HCT116 (cell line): Measurements from ENCODE around the gene BRSK2. TPM values are rescaled to one million over a fixed set of nuclear protein-coding genes. Genes with fewer than 3 reads are reported as not detected.

Experiments used
- ATAC-seq: fragments of 200-7000 bp; cut with Tn5 transposase; 2 replicates; pipeline ENCODE4 v1.9.1; 2020; ENCODE audit warnings: mild to moderate bottlenecking, moderate library complexity
- BruUV-seq: library from RNA; stranded (reverse); fragments of 400-500 nt; replicated peaks from 2 replicates; lab custom pipeline; 2021; lab: Mats Ljungman, UMichigan
- CTCF ChIA-PET: fragments of 300-600 bp; sonication (Branson Sonifier 250); formaldehyde crosslinking; loops from one replicate; lab custom pipeline; 2021; ENCODE audit warnings: antibody characterized with exemption; lab: Charles Lee
- POLR2A ChIA-PET: fragments of 300-600, 350-600 bp; sonication (Branson Sonifier 250); formaldehyde crosslinking; loops from one replicate; lab custom pipeline; 2021; ENCODE audit warnings: antibody characterized with exemption; lab: Charles Lee
- RAD21 ChIA-PET, 2 experiments: fragments of 300-600 bp; sonication (Branson Sonifier 250); formaldehyde crosslinking; loops; one replicate each; lab custom pipeline; 2023; ENCODE audit warnings: low total read pairs in 2 of 2; ENCODE audit not compliant: uncharacterized antibody in 2 of 2, unreplicated experiment in 2 of 2, low non-redundant PET in 1 of 2; lab: Charles Lee
- DNase-seq: peaks from one replicate; pipeline ENCODE4 v3.0.0-alpha.2; 2010; ENCODE audit warnings: low read depth, low spot score
- H2AFZ ChIP-seq: fragments of 200-600 bp; shearing (Covaris generic), sonication (generic); 2 replicates; pipeline ENCODE4 v1.6.1; 2017; ENCODE audit warnings: low read depth, mixed run types, mixed read lengths, antibody characterized with exemption, low read length; ENCODE audit not compliant: poor library complexity, severe bottlenecking
- H3K27ac ChIP-seq: 2 replicates; pipeline ENCODE4 v1.5.1; 2012; ENCODE audit warnings: low read depth, low read length
- H3K27me3 ChIP-seq: fragments of 200-600 bp; sonication (generic); 2 replicates; pipeline ENCODE4 v1.6.1; 2016; ENCODE audit warnings: mixed run types, low read length, mixed read lengths; ENCODE audit not compliant: insufficient read depth
- H3K36me3 ChIP-seq, 2 experiments: fragments of 200-500 bp in 1 of 2; fragments of 200-600 bp in 1 of 2; sonication (Bioruptor generic) in 1 of 2; sonication (generic) in 1 of 2; 2 replicates each; pipeline versions ENCODE4 v1.5.1 to v1.6.1; 2014 to 2016; ENCODE audit warnings: low read length in 2 of 2, inconsistent platforms in 1 of 2, mixed read lengths in 1 of 2, mixed run types in 1 of 2; ENCODE audit not compliant: insufficient read depth in 2 of 2, control insufficient read depth in 1 of 2
- H3K4me1 ChIP-seq, 2 experiments: fragments of 200-600 bp in 1 of 2; sonication (generic) in 1 of 2; 2 replicates each; pipeline versions ENCODE4 v1.5.1 to v1.6.1; 2012 to 2017; ENCODE audit warnings: low read length in 2 of 2, inconsistent platforms in 1 of 2, mild to moderate bottlenecking in 1 of 2, mixed read lengths in 1 of 2, mixed run types in 1 of 2, moderate library complexity in 1 of 2; ENCODE audit not compliant: insufficient read depth in 2 of 2, control insufficient read depth in 1 of 2
- H3K4me2 ChIP-seq: fragments of 200-600 bp; sonication (generic); 2 replicates; pipeline ENCODE4 v1.6.1; 2017; ENCODE audit warnings: mixed run types, low read length, mixed read lengths
- H3K4me3 ChIP-seq, 2 experiments: fragments of 200-600 bp in 1 of 2; sonication (generic) in 1 of 2; replicated peaks in 1 of 2; 2 replicates each; pipeline ENCODE4 v1.5.1; 2011 to 2016; ENCODE audit warnings: low read length in 2 of 2, control low read depth in 1 of 2, low read depth in 1 of 2, mild to moderate bottlenecking in 1 of 2, mixed read lengths in 1 of 2, mixed run types in 1 of 2
- H3K79me2 ChIP-seq: fragments of 200-600 bp; sonication (generic); 2 replicates; pipeline ENCODE4 v1.6.1; 2017; ENCODE audit warnings: mild to moderate bottlenecking, mixed run types, low read length, moderate library complexity, mixed read lengths; ENCODE audit not compliant: insufficient read depth
- H3K9ac ChIP-seq: fragments of 200-600 bp; sonication (generic); 2 replicates; pipeline ENCODE4 v1.6.1; 2016; ENCODE audit warnings: low read length, mixed read lengths
- H3K9me2 ChIP-seq: fragments of 200-600 bp; sonication (generic), shearing (Covaris generic); 2 replicates; pipeline ENCODE4 v1.6.1; 2017; ENCODE audit warnings: mixed run types, mild to moderate bottlenecking, moderate library complexity; ENCODE audit not compliant: insufficient read depth
- H3K9me3 ChIP-seq, 2 experiments: fragments of 200-500 bp in 1 of 2; fragments of 200-600 bp in 1 of 2; sonication (Bioruptor generic) in 1 of 2; sonication (generic) in 1 of 2; 2 replicates each; pipeline ENCODE4 v1.6.1; 2014 to 2017; ENCODE audit warnings: low read length in 2 of 2, mixed read lengths in 2 of 2, inconsistent platforms in 1 of 2, low read depth in 1 of 2, mild to moderate bottlenecking in 1 of 2, mixed run types in 1 of 2, moderate library complexity in 1 of 2; ENCODE audit not compliant: control insufficient read depth in 1 of 2, insufficient read depth in 1 of 2
- H4K20me1 ChIP-seq: fragments of 200-600 bp; sonication (generic), shearing (Covaris generic); 2 replicates; pipeline ENCODE4 v1.6.1; 2017; ENCODE audit warnings: mixed run types, mild to moderate bottlenecking, moderate library complexity; ENCODE audit not compliant: insufficient read depth
- CEBPB ChIP-seq: IDR thresholded peaks from 2 replicates; pipeline ENCODE4 v1.6.1; 2012; ENCODE audit warnings: low read depth
- CTCF ChIP-seq, 3 experiments: fragments of 200-600 bp in 1 of 3; sonication (generic) in 1 of 3; IDR thresholded peaks in 2 of 3; conservative IDR thresholded peaks in 1 of 3; 2 replicates each; pipeline ENCODE4 v1.5.1; 2012 to 2017; ENCODE audit warnings: low read depth in 2 of 3, low read length in 2 of 3, antibody characterized with exemption in 1 of 3, borderline replicate concordance in 1 of 3, control low read depth in 1 of 3, mild to moderate bottlenecking in 1 of 3, mixed read lengths in 1 of 3, mixed run types in 1 of 3, moderate library complexity in 1 of 3; ENCODE audit not compliant: insufficient read depth in 1 of 3
- EGR1 ChIP-seq: IDR thresholded peaks from 2 replicates; pipeline ENCODE4 v1.6.1; 2012; ENCODE audit warnings: low read depth
- ELF1 ChIP-seq: IDR thresholded peaks from 2 replicates; pipeline ENCODE4 v1.6.1; 2012; ENCODE audit warnings: low read depth, borderline replicate concordance
- EZH2 ChIP-seq: fragments of 200-600 bp; sonication (generic); IDR thresholded peaks from 2 replicates; pipeline ENCODE4 v1.6.1; 2017; ENCODE audit warnings: antibody characterized with exemption, mixed run types
- FOSL1 ChIP-seq: IDR thresholded peaks from 2 replicates; pipeline ENCODE4 v1.6.1; 2012; ENCODE audit warnings: low read depth
- JUND ChIP-seq: IDR thresholded peaks from 2 replicates; pipeline ENCODE4 v1.6.1; 2012
- MAX ChIP-seq: IDR thresholded peaks from 2 replicates; pipeline ENCODE4 v1.6.1; 2012
- POLR2A ChIP-seq: IDR thresholded peaks from 2 replicates; pipeline ENCODE4 v1.7.0; 2011; ENCODE audit warnings: borderline replicate concordance; ENCODE audit not compliant: insufficient read depth, insufficient read length; ENCODE audit errors: extremely low read depth
- RAD21 ChIP-seq: IDR thresholded peaks from 2 replicates; pipeline ENCODE4 v1.6.1; 2012; ENCODE audit warnings: low read depth, mild to moderate bottlenecking
- SP1 ChIP-seq: IDR thresholded peaks from 2 replicates; pipeline ENCODE4 v1.6.1; 2012; ENCODE audit warnings: low read depth
- SRF ChIP-seq: IDR thresholded peaks from 2 replicates; pipeline ENCODE4 v1.6.1; 2012; ENCODE audit warnings: low read depth
- TCF7L2 ChIP-seq: IDR thresholded peaks from 2 replicates; pipeline ENCODE4 v1.7.0; 2011; ENCODE audit warnings: borderline replicate concordance, inconsistent platforms; ENCODE audit not compliant: insufficient read depth, insufficient read length; ENCODE audit errors: extremely low read depth
- ZFX ChIP-seq: fragments of 450-650 bp; IDR thresholded peaks from 2 replicates; pipeline ENCODE4 v1.6.1; 2017
- intact Hi-C: fragments of 100-400 bp; cut with micrococcal nuclease; formaldehyde crosslinking; loops from 2 replicates; pipeline ENCODE4 v1.10.0; 2022
- total RNA-seq: library from RNA; stranded (reverse); gene quantifications from one replicate; pipeline ENCODE4 v1.2.1, GENCODE V29; 2021; ENCODE audit not compliant: unreplicated experiment

The BRSK2 gene
- total RNA-seq, 1 experiment from 2014 or later, result 14.0 TPM

DNA sequence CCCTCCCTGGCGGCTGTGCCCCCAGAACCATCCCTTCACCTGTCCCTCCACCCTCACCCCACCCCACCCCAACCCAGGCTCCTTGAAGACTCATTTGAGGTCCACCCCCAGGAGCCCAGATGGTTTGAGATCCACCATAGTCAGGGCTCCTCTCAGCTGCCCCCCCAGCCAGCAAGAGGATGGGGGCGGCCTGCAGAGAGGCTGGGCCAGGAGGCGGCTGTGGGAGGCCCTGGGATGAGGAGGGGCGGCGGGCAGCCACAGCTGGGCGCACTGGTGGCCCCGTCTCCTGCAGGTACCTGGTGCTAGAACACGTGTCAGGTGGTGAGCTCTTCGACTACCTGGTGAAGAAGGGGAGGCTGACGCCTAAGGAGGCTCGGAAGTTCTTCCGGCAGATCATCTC lies 50.8 kb downstream of the BRSK2 start (continued):
- TF ChIP-seq CTCF (IDR thresholded peaks at IDR 0.05 in 2 of 3, conservative IDR thresholded peaks at IDR 0.05 in 1 of 3; ENCODE audit: borderline replicate concordance in 1 of 3, insufficient read depth in 1 of 3, low read depth in 2 of 3, low read length in 2 of 3), result no peak

- BruUV-seq, result no TSS peak
- Histone ChIP-seq H3K9me2 (no peaks in the 10 kb centered on the region), H3K4me2 (no peak overlapping the region), H2AFZ (no peak overlapping the region), H3K9me3 (no peaks in the 10 kb centered on the region), H3K4me1 (peaks cover 0 to 5% of the 10 kb centered on the region in 2 experiments; a peak in 1 of 4 replicates), H3K27me3 (no peaks in the 10 kb centered on the region), H3K4me3 (no peak overlapping the region), H4K20me1 (no peaks in the 10 kb centered on the region), H3K36me3 (no peaks in the 10 kb centered on the region), H3K79me2 (no peaks in the 10 kb centered on the region), H3K27ac (no peak overlapping the region), H3K9ac (no peak overlapping the region)
- ChIA-PET POLR2A (no interaction called here), RAD21 (no interaction called here), CTCF (no interaction called here)
- DNase-seq (no peak), ATAC-seq (peak; percentile 30; the same call in 1 of the 2 replicates)
- intact Hi-C loops, result no loop called here
- no peak for TF ChIP-seq SRF
Measured at GRCh38 chr11:1442163-1442562, 52.4 kb downstream of the BRSK2 start.

DNA sequence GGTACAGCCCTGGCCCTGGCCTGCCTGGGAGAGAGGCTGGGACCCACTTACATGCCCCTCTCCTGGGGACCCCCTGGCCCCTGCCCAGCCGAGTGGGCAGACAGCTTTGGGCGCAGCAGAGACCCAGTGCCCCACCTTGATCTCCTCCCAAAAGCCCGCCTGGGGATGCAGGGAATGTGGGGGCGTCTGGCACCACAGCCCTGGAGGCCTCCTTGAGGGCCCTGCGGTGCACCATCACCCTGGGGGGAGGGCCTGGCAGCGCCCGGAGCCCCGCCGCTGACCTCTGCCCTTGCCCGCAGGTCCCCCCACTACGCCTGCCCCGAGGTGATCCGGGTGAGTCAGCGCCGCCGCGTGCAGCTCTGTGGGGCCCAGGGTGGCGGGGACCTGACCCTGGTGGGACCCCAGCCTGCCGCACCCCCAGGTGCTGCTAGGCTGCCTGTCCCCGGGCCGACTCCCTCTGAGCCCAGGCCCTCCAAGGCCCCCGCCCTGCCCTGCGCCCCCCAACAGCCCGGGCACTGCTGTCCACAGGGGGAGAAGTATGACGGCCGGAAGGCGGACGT lies 53.2 kb downstream of the BRSK2 start:
- ChIA-PET CTCF (no interaction called here), POLR2A (no interaction called here), RAD21 (no interaction called here)
- H3K79me2 ChIP-seq, result no peaks in the 10 kb centered on the region
- H3K4me3 ChIP-seq, result no peak overlapping the region
- no peak for DNase-seq
- no peaks in the 10 kb centered on the region for H4K20me1 ChIP-seq
- H2AFZ ChIP-seq, result no peak overlapping the region
- H3K9ac ChIP-seq, result no peak overlapping the region
- H3K36me3 ChIP-seq, result no peaks in the 10 kb centered on the region
- no peaks in the 10 kb centered on the region for H3K27me3 ChIP-seq
- no peak overlapping the region for H3K4me2 ChIP-seq
- no peaks in the 10 kb centered on the region for H3K9me2 ChIP-seq
- BruUV-seq, result no TSS peak
- intact Hi-C loops, result no loop called here
- H3K9me3 ChIP-seq, result no peaks in the 10 kb centered on the region
- H3K27ac ChIP-seq, result no peak overlapping the region
- no peak for ATAC-seq
- H3K4me1 ChIP-seq, result no peaks in the 10 kb centered on the region
- TF ChIP-seq CEBPB (no peak), EGR1 (no peak), RAD21 (no peak), EZH2 (no peak), JUND (no peak), CTCF (IDR thresholded peaks at IDR 0.05 in 2 of 3, conservative IDR thresholded peaks at IDR 0.05 in 1 of 3; ENCODE audit: borderline replicate concordance in 1 of 3, insufficient read depth in 1 of 3, low read depth in 2 of 3, low read length in 2 of 3) (no peak), SP1 (no peak), SRF (no peak), MAX (no peak), POLR2A (no peak), ZFX (no peak), FOSL1 (no peak), ELF1 (no peak), TCF7L2 (no peak)
